Loucy (cell line): ENCODE measurements around the gene VSIG8.
"Not testable (repeated sequence)": the region's sequence is repeated elsewhere in the genome, so short reads cannot be mapped to it uniquely, and the experiment has no call there.

Source experiments
- EZH2phosphoT487 ChIP-seq: fragments of 200-600 bp; IDR thresholded peaks from 2 replicates; pipeline ENCODE4 v1.6.1; 2018; ENCODE audit warnings: antibody characterized with exemption, mild to moderate bottlenecking, moderate library complexity, borderline replicate concordance
- TF ChIP-seq, protein P1 (sequence below): fragments of 200-600 bp; sonication (generic); conservative IDR thresholded peaks from 2 replicates; pipeline ENCODE4 v1.5.1; 2014; ENCODE audit warnings: mild to moderate bottlenecking, antibody characterized with exemption, low read length

GRCh38 chr1:159904036-159904435 is 41.6 kb upstream of the VSIG8 start:
- TF ChIP-seq, protein P1, sequence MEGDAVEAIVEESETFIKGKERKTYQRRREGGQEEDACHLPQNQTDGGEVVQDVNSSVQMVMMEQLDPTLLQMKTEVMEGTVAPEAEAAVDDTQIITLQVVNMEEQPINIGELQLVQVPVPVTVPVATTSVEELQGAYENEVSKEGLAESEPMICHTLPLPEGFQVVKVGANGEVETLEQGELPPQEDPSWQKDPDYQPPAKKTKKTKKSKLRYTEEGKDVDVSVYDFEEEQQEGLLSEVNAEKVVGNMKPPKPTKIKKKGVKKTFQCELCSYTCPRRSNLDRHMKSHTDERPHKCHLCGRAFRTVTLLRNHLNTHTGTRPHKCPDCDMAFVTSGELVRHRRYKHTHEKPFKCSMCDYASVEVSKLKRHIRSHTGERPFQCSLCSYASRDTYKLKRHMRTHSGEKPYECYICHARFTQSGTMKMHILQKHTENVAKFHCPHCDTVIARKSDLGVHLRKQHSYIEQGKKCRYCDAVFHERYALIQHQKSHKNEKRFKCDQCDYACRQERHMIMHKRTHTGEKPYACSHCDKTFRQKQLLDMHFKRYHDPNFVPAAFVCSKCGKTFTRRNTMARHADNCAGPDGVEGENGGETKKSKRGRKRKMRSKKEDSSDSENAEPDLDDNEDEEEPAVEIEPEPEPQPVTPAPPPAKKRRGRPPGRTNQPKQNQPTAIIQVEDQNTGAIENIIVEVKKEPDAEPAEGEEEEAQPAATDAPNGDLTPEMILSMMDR: not testable (repeated sequence)
- TF ChIP-seq EZH2phosphoT487: not testable (repeated sequence)
